Measurements from ENCODE around the gene NFIX. TPM values are rescaled to one million over a fixed set of nuclear protein-coding genes. Genes with fewer than 3 reads are reported as not detected.

Gene NFIX
- total RNA-seq, 4 donors from 2014 or later, result 25.4 to 53.1 (median 29.3) TPM

DNA sequence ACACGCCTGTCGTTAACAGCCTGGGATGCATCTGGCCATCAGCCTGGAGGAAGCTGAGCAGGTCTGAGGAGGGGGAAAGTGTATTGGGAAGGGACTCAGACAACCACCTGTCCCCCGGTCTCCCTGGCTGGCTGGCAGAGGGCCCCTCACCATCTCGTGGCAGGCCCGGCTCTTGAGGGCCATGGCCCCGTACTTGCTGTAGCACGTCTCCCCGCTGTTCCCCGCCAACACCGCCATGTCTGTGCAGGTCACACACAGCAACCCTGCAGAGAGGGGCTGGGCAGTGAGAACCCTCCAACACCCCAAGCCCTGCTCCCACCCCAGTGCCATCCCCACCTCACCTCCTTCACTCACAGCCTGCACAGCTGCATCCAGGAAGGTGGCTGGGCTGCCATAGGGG, 117.3 kb downstream of the NFIX start:
- Histone ChIP-seq H3K4me1 (peaks cover 5 to 18% (median 16%) of the 10 kb centered on the region in 4 donors), H3K4me3 (no peak overlapping the region), H3K9me3 (no peaks in the 10 kb centered on the region), H3K27ac (no peak overlapping the region), H3K27me3 (no peaks in the 10 kb centered on the region), H3K36me3 (no peaks in the 10 kb centered on the region)
- in situ Hi-C loops (cut with MboI; ENCODE audit: low pct_ligation_motif_present in 1 of 4, low pct_unique_long_range_greater_than_20kb in 1 of 4, low sequenced_read_pairs in 3 of 4), result loop anchor here in 1 of 4 donors (25.0 kb wide), 1 partner anchor 150 kb away; no protein-coding TSS in a partner anchor
- 87 to 100% methylated on average over 2 to 10 of the region's 10 CpGs for WGBS, 2 donors (ENCODE audit: low coverage in 1 of 2)
- DNase-seq, result no peak
- intact Hi-C loops (cut with DNase I; ENCODE audit: low total_unique reads), result no loop called here
- TF ChIP-seq EP300 (IDR thresholded peaks at IDR 0.05; ENCODE audit: low read depth) (no peak), POLR2A (IDR thresholded peaks at IDR 0.05) (no peak), POLR2AphosphoS5 (IDR thresholded peaks at IDR 0.05) (no peak)
- TF ChIP-seq, protein P1, sequence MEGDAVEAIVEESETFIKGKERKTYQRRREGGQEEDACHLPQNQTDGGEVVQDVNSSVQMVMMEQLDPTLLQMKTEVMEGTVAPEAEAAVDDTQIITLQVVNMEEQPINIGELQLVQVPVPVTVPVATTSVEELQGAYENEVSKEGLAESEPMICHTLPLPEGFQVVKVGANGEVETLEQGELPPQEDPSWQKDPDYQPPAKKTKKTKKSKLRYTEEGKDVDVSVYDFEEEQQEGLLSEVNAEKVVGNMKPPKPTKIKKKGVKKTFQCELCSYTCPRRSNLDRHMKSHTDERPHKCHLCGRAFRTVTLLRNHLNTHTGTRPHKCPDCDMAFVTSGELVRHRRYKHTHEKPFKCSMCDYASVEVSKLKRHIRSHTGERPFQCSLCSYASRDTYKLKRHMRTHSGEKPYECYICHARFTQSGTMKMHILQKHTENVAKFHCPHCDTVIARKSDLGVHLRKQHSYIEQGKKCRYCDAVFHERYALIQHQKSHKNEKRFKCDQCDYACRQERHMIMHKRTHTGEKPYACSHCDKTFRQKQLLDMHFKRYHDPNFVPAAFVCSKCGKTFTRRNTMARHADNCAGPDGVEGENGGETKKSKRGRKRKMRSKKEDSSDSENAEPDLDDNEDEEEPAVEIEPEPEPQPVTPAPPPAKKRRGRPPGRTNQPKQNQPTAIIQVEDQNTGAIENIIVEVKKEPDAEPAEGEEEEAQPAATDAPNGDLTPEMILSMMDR (IDR thresholded peaks at IDR 0.05), result no peak

DNA sequence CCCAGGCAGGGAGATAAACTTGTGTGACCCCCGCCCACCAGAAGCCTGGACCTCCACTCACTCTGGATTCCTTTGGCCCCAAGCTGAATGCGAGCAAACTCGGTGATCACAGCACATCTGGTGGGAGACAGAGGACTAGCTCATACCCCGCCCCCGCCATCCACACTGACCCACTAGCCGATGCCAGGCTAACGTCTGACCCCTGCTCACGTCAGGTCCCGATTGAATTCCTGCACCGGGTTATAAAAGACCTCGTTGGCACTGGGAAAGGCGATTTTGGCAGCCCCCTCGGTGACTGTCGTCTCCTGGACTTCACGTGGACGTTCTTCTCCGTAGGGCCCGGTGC, 120.6 kb downstream of the NFIX start:
- TF ChIP-seq EP300 (IDR thresholded peaks at IDR 0.05; ENCODE audit: low read depth) (no peak), POLR2AphosphoS5 (IDR thresholded peaks at IDR 0.05) (no peak), POLR2A (IDR thresholded peaks at IDR 0.05) (no peak)
- TF ChIP-seq, protein P1 (IDR thresholded peaks at IDR 0.05), result no peak
- intact Hi-C loops (cut with DNase I; ENCODE audit: low total_unique reads) (no loop called here), in situ Hi-C loops (cut with MboI; ENCODE audit: low pct_ligation_motif_present in 1 of 4, low pct_unique_long_range_greater_than_20kb in 1 of 4, low sequenced_read_pairs in 3 of 4) (loop anchor here in 1 of 4 donors (25.0 kb wide), 1 partner anchor 146 kb away; no protein-coding TSS in a partner anchor)
- no peaks in the 10 kb centered on the region for H3K27me3 ChIP-seq
- H3K9me3 ChIP-seq, result no peaks in the 10 kb centered on the region
- H3K27ac ChIP-seq, result peak overlapping the region; percentile 80 to 89 (median 85)
- no peak for DNase-seq
- no peaks in the 10 kb centered on the region for H3K36me3 ChIP-seq
- H3K4me3 ChIP-seq, result peak overlapping the region; percentile 67 to 97 (median 86)
- peaks cover 11 to 39% (median 34%) of the 10 kb centered on the region in 4 donors for H3K4me1 ChIP-seq
- WGBS, 2 donors (ENCODE audit: low coverage in 1 of 2), result 4% methylated on average over 18 of the region's 18 CpGs; no CpG with 5 or more reads in 1 of the 2 donors

GRCh38 chr19:13116282-13117175, 121.3 kb downstream of the NFIX start, which contains the start of gene TRMT1:
Gene TRMT1, minus strand, starts transcription at chr19:13116740. Its CDS starts 341 bp downstream, at chr19:13116399.
- peak; percentile 95 for DNase-seq
- TF ChIP-seq, protein P1 (IDR thresholded peaks at IDR 0.05), result no peak
- peak; percentile 72 to 87 (median 85) for TF ChIP-seq POLR2AphosphoS5 (IDR thresholded peaks at IDR 0.05)
- TF ChIP-seq POLR2A (IDR thresholded peaks at IDR 0.05), result peak; percentile 20
- peak; percentile 48 for TF ChIP-seq EP300 (IDR thresholded peaks at IDR 0.05; ENCODE audit: low read depth)
- H3K36me3 ChIP-seq, result no peaks in the 10 kb centered on the region
- no peaks in the 10 kb centered on the region for H3K9me3 ChIP-seq
- peak within 1 kb of the TSS; percentile 80 to 89 (median 85) for H3K27ac ChIP-seq
- in situ Hi-C loops (cut with MboI; ENCODE audit: low pct_ligation_motif_present in 1 of 4, low pct_unique_long_range_greater_than_20kb in 1 of 4, low sequenced_read_pairs in 3 of 4) (loop anchor here in 1 of 4 donors (25.0 kb wide), 1 partner anchor 146 kb away; no protein-coding TSS in a partner anchor), intact Hi-C loops (cut with DNase I; ENCODE audit: low total_unique reads) (no loop called here)
- H3K4me1 ChIP-seq, result peaks cover 11 to 39% (median 34%) of the 10 kb centered on the region in 4 donors
- no peaks in the 10 kb centered on the region for H3K27me3 ChIP-seq
- peak within 1 kb of the TSS; percentile 67 to 97 (median 86) for H3K4me3 ChIP-seq
- 0% methylated on average over 4 to 50 of the region's 51 CpGs for WGBS, 2 donors (ENCODE audit: low coverage in 1 of 2)

- Histone ChIP-seq H3K27ac (peak overlapping the region; percentile 80 to 89 (median 85)), H3K4me1 (peaks cover 11 to 39% (median 34%) of the 10 kb centered on the region in 4 donors), H3K27me3 (no peaks in the 10 kb centered on the region), H3K9me3 (no peaks in the 10 kb centered on the region), H3K4me3 (peak overlapping the region; percentile 29 to 87 (median 76)), H3K36me3 (no peaks in the 10 kb centered on the region)
- TF ChIP-seq, protein P1 (IDR thresholded peaks at IDR 0.05), result no peak
- in situ Hi-C loops (cut with MboI; ENCODE audit: low pct_ligation_motif_present in 1 of 4, low pct_unique_long_range_greater_than_20kb in 1 of 4, low sequenced_read_pairs in 3 of 4), result loop anchor here in 1 of 4 donors (25.0 kb wide), 1 partner anchor 145 kb away; no protein-coding TSS in a partner anchor
- no peak for DNase-seq
- intact Hi-C loops (cut with DNase I; ENCODE audit: low total_unique reads), result no loop called here
- WGBS, 2 donors (ENCODE audit: low coverage in 1 of 2), result 5 to 11% methylated on average over 19 to 20 of the region's 20 CpGs
Measured at GRCh38 chr19:13117176-13117771, 122.0 kb downstream of the NFIX start.
